Measurements from ENCODE around the gene CPA1.

GRCh38 chr7:130425796-130426195 lies 45.5 kb downstream of the CPA1 start:
- TF ChIP-seq CTCF (IDR thresholded peaks at IDR 0.05) (no peak), POLR2A (IDR thresholded peaks at IDR 0.05) (no peak)

Data from esophagus squamous epithelium (tissue), 4 donors.